ENCODE results near the gene FKBP5. TPM values are rescaled to one million over a fixed set of nuclear protein-coding genes. Genes with fewer than 3 reads are reported as not detected.

The FKBP5 gene
- total RNA-seq, 1 donor from 2014 or later = 29.5 TPM

DNA sequence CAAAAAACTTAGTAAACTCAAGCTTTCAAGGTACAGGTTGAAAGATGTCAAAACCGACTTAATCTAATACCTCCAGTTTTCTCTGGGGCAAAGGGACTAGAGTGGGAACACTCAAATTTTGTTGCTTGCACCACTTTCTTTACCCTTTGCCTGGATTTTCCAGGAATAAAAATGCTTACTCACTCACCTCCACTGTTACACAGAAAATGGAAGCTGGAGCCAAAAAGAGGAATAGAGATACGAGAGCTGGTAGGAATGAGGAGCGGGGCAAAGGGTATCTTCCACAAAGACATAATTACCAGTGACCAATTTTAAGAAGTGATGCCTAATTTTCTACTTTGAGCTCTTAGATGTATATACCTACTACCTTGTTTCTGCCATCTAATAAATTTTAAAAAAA lies 96.5 kb downstream of the FKBP5 start:
- Histone ChIP-seq H3K36me3 (ENCODE audit: control insufficient read depth, insufficient read depth, low read length) (peaks cover 21% of the 10 kb centered on the region), H3K27me3 (ENCODE audit: control insufficient read depth, insufficient read depth, low read length) (no peaks in the 10 kb centered on the region), H3K4me3 (ENCODE audit: low read depth, low read length) (no peak overlapping the region)
- DNase-seq (ENCODE audit: low read depth) = no peak
- TF ChIP-seq, protein P1, sequence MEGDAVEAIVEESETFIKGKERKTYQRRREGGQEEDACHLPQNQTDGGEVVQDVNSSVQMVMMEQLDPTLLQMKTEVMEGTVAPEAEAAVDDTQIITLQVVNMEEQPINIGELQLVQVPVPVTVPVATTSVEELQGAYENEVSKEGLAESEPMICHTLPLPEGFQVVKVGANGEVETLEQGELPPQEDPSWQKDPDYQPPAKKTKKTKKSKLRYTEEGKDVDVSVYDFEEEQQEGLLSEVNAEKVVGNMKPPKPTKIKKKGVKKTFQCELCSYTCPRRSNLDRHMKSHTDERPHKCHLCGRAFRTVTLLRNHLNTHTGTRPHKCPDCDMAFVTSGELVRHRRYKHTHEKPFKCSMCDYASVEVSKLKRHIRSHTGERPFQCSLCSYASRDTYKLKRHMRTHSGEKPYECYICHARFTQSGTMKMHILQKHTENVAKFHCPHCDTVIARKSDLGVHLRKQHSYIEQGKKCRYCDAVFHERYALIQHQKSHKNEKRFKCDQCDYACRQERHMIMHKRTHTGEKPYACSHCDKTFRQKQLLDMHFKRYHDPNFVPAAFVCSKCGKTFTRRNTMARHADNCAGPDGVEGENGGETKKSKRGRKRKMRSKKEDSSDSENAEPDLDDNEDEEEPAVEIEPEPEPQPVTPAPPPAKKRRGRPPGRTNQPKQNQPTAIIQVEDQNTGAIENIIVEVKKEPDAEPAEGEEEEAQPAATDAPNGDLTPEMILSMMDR (IDR thresholded peaks at IDR 0.05; ENCODE audit: insufficient read depth, low read length, severe bottlenecking) = no peak
- no peak for FAIRE-seq

DNA sequence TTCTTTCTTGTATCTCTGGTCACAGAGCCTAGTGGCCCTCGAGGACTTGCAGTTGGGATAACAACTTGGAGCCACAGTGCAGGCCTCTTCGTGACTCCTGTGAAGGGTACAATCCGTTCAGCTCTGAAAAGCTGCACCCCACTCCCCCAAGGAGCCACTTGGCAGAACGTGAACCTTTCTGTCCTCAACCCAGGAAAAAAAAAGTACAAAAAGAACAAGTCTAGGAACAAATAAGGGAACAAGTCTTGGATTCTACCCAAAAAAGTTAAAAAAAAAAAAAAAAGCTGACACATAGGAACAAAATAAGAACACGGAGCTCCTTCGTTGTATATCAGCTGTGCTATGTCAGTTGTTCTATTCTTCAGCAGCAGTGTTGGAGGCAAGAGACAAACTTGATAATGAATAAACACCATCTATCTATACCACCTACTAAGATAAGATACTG lies 98.1 kb downstream of the FKBP5 start:
- TF ChIP-seq, protein P1 (IDR thresholded peaks at IDR 0.05; ENCODE audit: insufficient read depth, low read length, severe bottlenecking) = no peak
- Histone ChIP-seq H3K4me3 (ENCODE audit: low read depth, low read length) (no peak overlapping the region), H3K36me3 (ENCODE audit: control insufficient read depth, insufficient read depth, low read length) (peaks cover 22% of the 10 kb centered on the region), H3K27me3 (ENCODE audit: control insufficient read depth, insufficient read depth, low read length) (no peaks in the 10 kb centered on the region)
- FAIRE-seq (no peak), DNase-seq (ENCODE audit: low read depth) (no peak)

DNA sequence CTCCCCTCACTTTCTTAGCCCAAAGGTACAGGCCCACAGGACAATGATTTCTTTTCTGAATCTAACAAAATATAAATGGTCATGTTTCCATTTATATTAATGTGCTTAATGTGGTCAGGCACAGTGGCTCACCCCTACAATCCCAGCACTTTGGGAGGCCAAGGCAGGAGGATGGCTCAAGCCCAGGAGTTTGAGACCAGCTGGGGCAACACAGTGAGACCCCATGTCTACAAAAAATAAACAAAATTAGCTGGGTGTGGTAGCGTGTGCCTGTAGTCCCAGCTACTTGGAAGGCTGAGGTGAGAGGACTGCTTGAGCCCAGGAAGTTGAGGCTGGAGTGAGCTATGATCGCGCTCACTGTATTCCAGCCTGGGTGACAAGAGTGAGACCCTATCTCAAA lies 98.8 kb downstream of the FKBP5 start:
- no peak overlapping the region for H3K4me3 ChIP-seq (ENCODE audit: low read depth, low read length)
- H3K36me3 ChIP-seq (ENCODE audit: control insufficient read depth, insufficient read depth, low read length) = peaks cover 21% of the 10 kb centered on the region
- DNase-seq (ENCODE audit: low read depth) (no peak), FAIRE-seq (no peak)
- H3K27me3 ChIP-seq (ENCODE audit: control insufficient read depth, insufficient read depth, low read length) = no peaks in the 10 kb centered on the region
- TF ChIP-seq, protein P1 (IDR thresholded peaks at IDR 0.05; ENCODE audit: insufficient read depth, low read length, severe bottlenecking) = no peak

DNA sequence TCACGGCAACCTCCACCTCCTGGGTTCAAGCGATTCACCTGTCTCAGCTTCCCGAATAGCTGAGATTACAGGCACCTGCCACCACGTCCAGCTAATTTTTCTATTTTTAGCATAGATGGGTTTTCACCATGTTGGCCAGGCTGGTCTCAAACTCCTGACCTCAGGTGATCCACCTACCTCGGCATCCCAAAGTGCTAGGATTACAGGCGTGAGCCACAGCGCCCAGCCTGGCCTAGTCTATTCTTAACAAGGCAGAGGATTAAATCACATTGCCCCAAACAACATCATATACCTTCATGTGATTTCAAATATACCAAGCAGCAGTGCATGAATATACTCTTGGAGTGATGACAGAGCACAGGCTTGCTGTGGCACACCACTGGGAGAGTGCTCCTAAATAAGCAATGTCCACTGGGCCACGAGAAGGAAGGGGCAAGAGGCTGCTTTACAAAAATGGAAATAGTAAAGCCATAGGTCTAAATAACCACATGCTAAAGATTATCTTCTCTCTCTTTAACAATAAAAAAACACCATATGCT lies 99.4 kb downstream of the FKBP5 start:
- H3K36me3 ChIP-seq (ENCODE audit: control insufficient read depth, insufficient read depth, low read length) = peaks cover 19% of the 10 kb centered on the region
- no peak overlapping the region for H3K4me3 ChIP-seq (ENCODE audit: low read depth, low read length)
- DNase-seq (ENCODE audit: low read depth) (no peak), FAIRE-seq (no peak)
- no peaks in the 10 kb centered on the region for H3K27me3 ChIP-seq (ENCODE audit: control insufficient read depth, insufficient read depth, low read length)
- TF ChIP-seq, protein P1 (IDR thresholded peaks at IDR 0.05; ENCODE audit: insufficient read depth, low read length, severe bottlenecking) = no peak

DNA sequence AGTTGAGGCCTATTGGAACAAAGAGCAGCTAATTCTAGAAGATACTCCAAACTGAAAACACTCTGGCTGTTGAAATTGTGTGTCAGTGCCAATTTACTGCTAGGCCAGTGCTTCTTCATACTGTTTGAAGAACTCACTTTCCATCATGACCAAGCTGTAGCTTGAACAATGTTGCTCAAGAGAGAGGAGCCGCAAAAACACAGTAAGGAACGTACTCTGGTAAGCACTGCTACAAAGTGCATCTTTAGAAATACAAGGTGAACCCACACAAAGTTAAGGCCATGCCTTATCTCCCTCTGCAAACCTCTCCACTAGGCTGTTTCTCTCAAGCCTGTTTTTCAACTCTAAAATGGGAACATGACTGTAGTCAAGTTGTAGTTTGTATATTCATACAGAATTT lies 101.5 kb downstream of the FKBP5 start:
- no peak for DNase-seq (ENCODE audit: low read depth)
- Histone ChIP-seq H3K4me3 (ENCODE audit: low read depth, low read length) (no peak overlapping the region), H3K36me3 (ENCODE audit: control insufficient read depth, insufficient read depth, low read length) (peaks cover 21% of the 10 kb centered on the region), H3K27me3 (ENCODE audit: control insufficient read depth, insufficient read depth, low read length) (no peaks in the 10 kb centered on the region)
- TF ChIP-seq, protein P1 (IDR thresholded peaks at IDR 0.05; ENCODE audit: insufficient read depth, low read length, severe bottlenecking) = no peak
- FAIRE-seq = peak; percentile 7

DNA sequence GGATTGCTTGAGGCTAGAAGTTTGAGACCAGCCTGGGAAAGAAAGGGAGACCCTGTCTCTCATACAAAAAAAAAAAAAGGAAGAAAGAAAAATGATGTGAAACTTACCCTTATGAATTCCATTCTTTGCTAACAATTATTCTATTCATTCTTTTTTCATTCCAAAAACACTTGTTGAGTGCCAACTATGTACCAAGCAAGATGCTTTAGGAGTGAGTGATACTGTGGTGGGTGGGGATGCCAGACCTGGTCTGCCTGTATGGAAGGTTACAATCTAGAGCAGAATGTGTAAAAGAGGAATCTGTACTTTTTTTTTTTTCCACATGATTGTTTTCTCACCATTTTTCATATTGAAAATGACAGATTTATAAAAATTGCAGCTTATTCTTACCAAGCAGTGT lies 102.2 kb downstream of the FKBP5 start:
- H3K36me3 ChIP-seq (ENCODE audit: control insufficient read depth, insufficient read depth, low read length) = peaks cover 21% of the 10 kb centered on the region
- DNase-seq (ENCODE audit: low read depth) (no peak), FAIRE-seq (no peak)
- TF ChIP-seq, protein P1 (IDR thresholded peaks at IDR 0.05; ENCODE audit: insufficient read depth, low read length, severe bottlenecking) = no peak
- H3K27me3 ChIP-seq (ENCODE audit: control insufficient read depth, insufficient read depth, low read length) = no peaks in the 10 kb centered on the region
- H3K4me3 ChIP-seq (ENCODE audit: low read depth, low read length) = no peak overlapping the region
